OCI-LY7 (cell line): ENCODE measurements around the gene ABCF3.

Experiments used
- CTCF ChIP-seq: fragments of 200-600 bp; sonication (generic); conservative IDR thresholded peaks from 2 replicates; pipeline ENCODE4 v1.5.1; 2014; ENCODE audit warnings: mild to moderate bottlenecking, antibody characterized with exemption, low read length, moderate library complexity, mixed read lengths
- EZH2phosphoT487 ChIP-seq: fragments of 200-600 bp; sonication (generic); IDR thresholded peaks from 2 replicates; pipeline ENCODE4 v1.6.1; 2018; ENCODE audit warnings: low read depth, borderline replicate concordance, mild to moderate bottlenecking, mixed run types, antibody characterized with exemption, low read length, moderate library complexity, mixed read lengths

- TF ChIP-seq CTCF (no peak), EZH2phosphoT487 (no peak)
These were observed 48.8 kb downstream of the ABCF3 start for GRCh38 chr3:184234671-184235380.
